Renal cortex interstitium (tissue), 11 donors: ENCODE data around the gene EPB41L5. TPM values are rescaled to one million over a fixed set of nuclear protein-coding genes. Genes with fewer than 3 reads are reported as not detected.

Source experiments
- DNase-seq, 11 donors: peaks; one replicate each; pipeline ENCODE4 v3.0.0-alpha.2; 2013; ENCODE audit warnings: low read depth in 9 of 11, low spot score in 4 of 11; ENCODE audit errors: extremely low read depth in 1 of 11
- polyA plus RNA-seq, 3 donors: library from polyadenylated mRNA; unstranded; fragments of 120-200 nt; gene quantifications; one replicate each; pipeline ENCODE4 v1.2.1, GENCODE V29; 2013; ENCODE audit not compliant: insufficient read length in 3 of 3

The EPB41L5 gene
- polyA plus RNA-seq, 3 donors: 81.6 to 95.9 (median 93.5) TPM

- DNase-seq: no peak
These were observed 195.8 kb downstream of the EPB41L5 start for GRCh38 chr2:120208381-120209353.

DNA sequence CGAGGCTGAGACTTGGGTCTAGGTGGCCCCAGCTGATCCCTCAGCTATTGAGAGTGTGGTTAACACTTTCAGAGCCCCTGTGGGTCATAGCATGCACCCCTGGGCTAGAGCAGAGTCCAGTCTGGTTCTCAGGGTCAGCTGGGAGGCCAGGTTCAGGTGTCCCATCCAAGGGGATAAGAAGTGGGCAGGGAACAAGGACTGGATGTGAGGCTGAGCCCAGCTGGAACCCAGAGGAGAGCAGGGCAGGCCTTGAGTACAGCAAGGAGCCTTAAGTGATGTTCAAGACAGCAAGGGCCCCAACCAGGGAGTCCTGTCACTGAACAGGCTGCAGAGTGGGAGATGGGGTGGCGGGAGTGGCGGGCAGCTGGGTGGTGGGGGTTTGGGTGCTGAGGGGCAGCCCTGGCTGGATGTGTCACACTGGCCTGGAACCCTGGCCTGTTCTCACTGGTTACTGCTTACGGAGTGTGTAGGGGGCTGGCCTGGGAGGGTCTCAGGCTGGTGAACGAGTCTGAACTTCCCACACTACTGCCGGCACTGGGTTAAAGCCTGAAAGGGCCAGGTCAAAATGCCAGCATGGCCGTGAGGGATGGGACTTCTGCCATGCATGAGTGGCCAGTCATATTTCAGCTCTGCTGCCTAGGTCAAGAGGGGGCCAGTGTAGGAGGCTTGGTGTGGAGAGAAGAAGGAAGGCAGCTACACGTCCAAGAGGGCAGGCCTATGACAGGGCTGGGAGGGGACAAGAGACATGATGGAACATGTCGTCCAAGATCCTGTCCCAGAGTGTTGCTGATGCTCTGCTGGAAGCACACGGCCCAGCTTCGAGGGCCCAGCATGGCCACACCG lies 196.8 kb downstream of the EPB41L5 start:
- DNase-seq: no peak

- DNase-seq: no peak
These were observed 197.4 kb downstream of the EPB41L5 start for GRCh38 chr2:120210270-120210693.

DNA sequence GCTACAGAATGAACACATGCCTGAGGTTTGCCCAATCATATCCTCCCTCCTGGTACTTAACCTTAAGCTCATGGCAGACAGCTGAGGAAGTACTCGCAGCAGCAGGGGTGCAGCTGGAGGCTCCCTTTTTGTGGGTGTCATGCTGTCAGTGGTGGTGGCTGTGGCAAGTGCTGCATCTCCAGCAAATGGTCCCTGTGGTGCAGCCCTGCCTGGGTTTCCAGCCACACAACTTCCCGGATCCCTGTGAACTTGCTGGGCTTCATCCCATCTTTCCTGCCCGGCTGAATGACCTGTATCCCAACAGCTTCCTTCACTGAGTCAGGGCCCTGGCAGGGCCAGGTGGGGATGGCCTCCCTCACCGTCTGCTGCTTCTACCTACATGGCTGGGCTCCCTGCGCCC lies 205.3 kb downstream of the EPB41L5 start:
- DNase-seq: no peak

DNA sequence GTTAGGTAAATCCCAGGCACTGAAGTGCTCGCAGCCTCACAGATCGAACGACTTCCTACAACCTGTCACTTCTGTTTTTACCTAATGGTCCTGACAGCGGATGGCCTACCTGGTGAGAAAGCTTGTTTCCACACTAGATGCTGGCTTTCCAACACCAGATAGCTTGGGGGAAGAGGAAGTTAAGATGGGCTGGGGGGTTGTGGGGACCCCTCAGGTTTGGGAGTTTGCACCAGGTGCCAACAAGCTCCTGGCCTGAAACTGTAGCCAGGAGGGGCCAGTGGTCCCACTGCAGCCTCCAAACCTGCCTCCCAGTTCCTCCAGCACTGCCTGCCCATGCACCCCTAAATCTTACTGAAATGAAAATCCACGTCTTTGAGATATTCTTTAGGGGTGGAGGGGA lies 206.4 kb downstream of the EPB41L5 start:
- DNase-seq: no peak

GRCh38 chr2:120219766-120220165 lies 206.9 kb downstream of the EPB41L5 start:
- DNase-seq: no peak

- DNase-seq: no peak
These were observed 207.9 kb downstream of the EPB41L5 start for GRCh38 chr2:120220756-120221155.

DNA sequence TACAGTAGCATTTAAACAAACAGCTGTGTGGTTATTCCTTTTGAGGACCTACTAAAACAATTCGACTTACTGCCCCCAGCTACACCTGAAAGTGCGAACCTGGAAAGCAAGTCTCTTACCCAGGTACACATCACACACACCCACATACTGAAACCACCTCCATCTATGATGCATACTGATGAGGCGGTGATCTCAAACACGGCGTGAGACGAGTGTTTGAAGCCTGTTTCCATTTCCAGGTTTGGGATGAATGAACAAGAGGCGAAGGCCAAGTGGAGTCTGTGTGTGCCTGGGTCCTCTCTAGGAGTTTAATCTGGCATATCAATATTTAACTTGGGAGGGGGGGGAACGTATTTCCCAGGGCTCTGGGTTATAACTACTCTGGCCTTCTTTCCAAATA lies 208.7 kb downstream of the EPB41L5 start:
- DNase-seq: no peak

DNA sequence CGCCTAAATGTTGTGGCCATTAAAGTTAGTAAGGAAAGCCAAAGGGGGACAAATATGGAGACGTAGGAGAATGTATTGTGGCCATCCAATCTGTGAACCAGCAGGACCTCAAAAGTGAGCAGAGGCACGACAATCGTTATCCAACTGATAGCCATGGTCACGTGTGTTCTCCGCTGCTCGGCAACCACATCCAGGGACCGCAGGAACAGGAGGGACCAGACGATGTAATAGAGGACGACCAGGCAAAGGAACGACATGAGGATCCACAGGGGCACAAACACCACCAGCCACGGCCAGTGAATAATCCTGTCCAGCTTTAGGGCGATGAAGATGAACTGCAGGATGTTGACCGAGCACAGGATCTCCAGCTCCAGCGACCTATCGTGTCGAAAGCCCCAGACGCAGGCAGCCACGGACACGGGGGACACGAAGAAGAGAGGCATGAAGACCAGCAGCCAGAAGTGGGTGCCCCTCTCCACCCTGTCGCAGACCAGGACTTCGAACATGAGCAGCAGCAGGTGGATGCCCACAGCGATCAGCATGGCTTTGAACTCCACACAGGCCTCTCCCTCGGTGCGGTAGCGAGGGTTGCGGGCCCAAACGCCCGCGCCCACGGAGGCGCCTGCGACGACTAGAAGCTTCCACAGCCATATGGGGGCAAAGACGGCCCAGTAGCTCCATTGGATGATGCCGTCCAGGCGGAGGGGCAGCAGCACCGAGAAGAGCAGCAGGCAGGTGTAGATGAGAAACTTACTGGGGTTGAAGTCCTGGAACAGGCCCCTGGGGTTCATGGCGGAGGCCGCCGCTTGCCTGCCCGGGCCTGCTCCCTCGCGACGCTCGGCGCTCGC lies 209.5 kb downstream of the EPB41L5 start:
- DNase-seq: no peak

DNA sequence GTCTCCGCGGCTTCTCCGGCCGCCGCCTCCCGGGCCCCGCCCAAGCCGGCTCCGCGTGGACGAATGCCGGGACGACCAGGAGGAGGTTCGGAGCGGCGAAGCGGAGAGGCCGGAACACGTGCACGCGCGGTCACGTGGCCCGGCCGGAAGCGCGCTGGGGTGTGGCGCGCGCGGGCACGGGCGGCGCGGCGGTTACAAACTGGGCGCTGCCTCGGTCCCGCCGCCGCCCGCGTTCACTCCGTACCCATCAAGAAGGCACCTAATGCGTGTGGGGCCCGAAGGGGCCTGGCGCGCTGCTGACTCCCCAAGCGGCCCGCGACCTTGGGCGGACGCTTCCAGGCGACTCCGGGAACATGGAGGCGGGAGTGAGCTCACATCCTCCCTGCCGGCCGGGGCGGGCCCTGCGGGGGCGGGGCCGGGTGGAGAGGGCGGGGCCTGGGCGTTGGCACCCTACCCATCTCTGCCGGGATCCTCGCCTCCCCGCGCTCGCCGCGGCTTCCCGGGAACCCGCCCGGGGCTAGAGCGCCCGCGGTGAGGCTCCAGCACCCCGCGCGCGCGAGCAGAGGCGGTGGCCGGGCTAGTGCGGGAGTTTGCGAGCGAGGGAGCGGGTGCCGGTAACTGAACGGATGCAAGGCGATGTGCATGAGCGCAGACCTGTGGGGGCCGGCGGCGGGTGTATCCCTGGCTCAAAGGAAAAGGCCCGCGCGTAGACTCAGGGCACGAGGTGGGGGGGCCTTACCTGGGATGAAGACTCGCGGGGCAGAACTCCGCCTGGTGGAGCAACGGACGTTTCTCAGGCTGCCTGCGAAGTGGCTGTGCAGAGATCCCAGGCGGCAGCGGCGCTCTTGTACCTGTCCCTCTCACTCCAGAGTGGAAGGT lies 210.4 kb downstream of the EPB41L5 start, which contains the start of gene TMEM185B:
Gene TMEM185B, minus strand, starts transcription at position 367 of the 879 bp plus-strand sequence. CDS start 424 bp downstream, outside the sequence.
- DNase-seq: peak in 10 of 11 donors; percentile 59 to 82 (median 73)

DNA sequence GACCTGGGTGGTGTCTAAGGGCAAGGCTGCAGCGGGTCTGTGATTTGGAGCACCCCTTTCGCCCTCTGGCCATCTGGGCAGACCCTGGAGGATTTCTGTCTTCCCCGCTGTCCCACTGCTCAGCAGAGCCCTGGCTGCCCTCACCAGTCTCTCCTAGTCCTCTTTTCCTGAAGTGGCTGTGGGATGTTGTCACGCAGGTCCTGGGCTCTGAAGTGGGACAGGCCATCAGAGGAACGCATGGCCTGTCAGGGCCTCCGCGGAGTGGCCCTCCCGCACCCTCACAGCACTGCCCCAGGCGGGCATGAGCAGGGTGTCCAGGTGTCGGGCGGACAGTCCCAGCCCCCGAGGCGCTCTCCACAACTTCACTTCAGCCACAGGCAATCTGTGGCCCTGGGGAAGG lies 211.4 kb downstream of the EPB41L5 start:
- DNase-seq: no peak

- DNase-seq: no peak
These were observed 212.1 kb downstream of the EPB41L5 start for GRCh38 chr2:120224735-120225548.

- no peak for DNase-seq
These were observed 212.7 kb downstream of the EPB41L5 start for GRCh38 chr2:120225549-120226065.

- no peak for DNase-seq
These were observed 213.4 kb downstream of the EPB41L5 start for GRCh38 chr2:120226316-120226715.

GRCh38 chr2:120227111-120227991 lies 214.5 kb downstream of the EPB41L5 start:
- no peak for DNase-seq

DNA sequence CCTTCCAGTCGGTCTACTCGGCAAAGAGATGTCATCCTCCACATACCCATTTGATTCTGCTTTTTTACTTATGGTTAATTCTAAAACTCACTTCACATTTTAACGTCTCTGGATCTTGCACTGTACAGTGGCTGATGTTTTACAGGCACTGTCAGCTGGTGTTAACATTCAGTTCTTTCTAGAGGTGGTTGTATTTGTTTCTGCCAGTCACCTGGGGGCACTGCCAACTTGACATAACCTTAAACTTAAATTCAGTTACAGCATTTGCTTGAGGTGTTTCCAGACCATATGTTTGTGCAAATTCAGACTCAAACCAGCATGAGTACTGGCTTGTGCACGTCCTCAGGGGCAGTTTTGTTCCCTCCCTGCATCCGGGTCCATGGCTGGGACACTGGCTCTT lies 215.6 kb downstream of the EPB41L5 start:
- no peak for DNase-seq
